Vagina (tissue), 2 donors: Measurements from ENCODE around the gene RTL1. TPM values are rescaled to one million over a fixed set of nuclear protein-coding genes. Genes with fewer than 3 reads are reported as not detected.
A peak's percentile ranks its signal among the peaks of the same experiment; 100 is the strongest.

Experiments
- DNase-seq, 2 donors: peaks; one replicate each; pipeline ENCODE4 v3.0.0-alpha.2; 2017; ENCODE audit errors: extremely low spot score in 2 of 2
- H3K27ac ChIP-seq: fragments of 200-600 bp; sonication (generic); one replicate; pipeline ENCODE4 v1.5.1; 2019
- H3K27me3 ChIP-seq: fragments of 200-600 bp; sonication (generic); one replicate; pipeline ENCODE4 v1.5.1; 2019
- H3K36me3 ChIP-seq, 2 donors: fragments of 200-600 bp; sonication (generic); one replicate each; pipeline ENCODE4 v1.5.1; 2017 to 2019
- H3K4me1 ChIP-seq: fragments of 200-600 bp; sonication (generic); one replicate; pipeline ENCODE4 v1.5.1; 2019
- H3K4me3 ChIP-seq, 2 donors: fragments of 200-600 bp; sonication (generic); 1 replicate in 1 of 2; 2 replicates in 1 of 2; pipeline ENCODE4 v1.5.1; 2016 to 2019
- H3K9me3 ChIP-seq: fragments of 200-600 bp; sonication (generic); one replicate; pipeline ENCODE4 v1.5.1; 2019
- POLR2A ChIP-seq, 2 donors: fragments of 450-650 bp; IDR thresholded peaks; one replicate each; pipeline ENCODE4 v1.6.1; 2017; ENCODE audit warnings: antibody characterized with exemption in 2 of 2, mild to moderate bottlenecking in 2 of 2, moderate library complexity in 2 of 2
- POLR2AphosphoS5 ChIP-seq, 2 donors: sonication (generic); formaldehyde crosslinking; IDR thresholded peaks; one replicate each; pipeline ENCODE4 v1.9.0; 2017; ENCODE audit warnings: antibody characterized with exemption in 2 of 2, mild to moderate bottlenecking in 2 of 2, low read depth in 1 of 2; ENCODE audit not compliant: insufficient read depth in 1 of 2
- intact Hi-C: fragments of 100-400 bp; cut with DNase I; formaldehyde crosslinking; loops from one replicate; pipeline ENCODE4 v1.15.1; 2023
- total RNA-seq: library from RNA; depleted of rRNA; stranded (reverse); fragments of >200 nt; gene quantifications from one replicate; pipeline ENCODE4 v1.2.3, GENCODE V29; 2016
- TF ChIP-seq, protein P1 (sequence below), 3 experiments: fragments of 450-650 bp in 2 of 3; fragments of 200-600 bp in 1 of 3; sonication (generic) in 1 of 3; IDR thresholded peaks; one replicate each; pipeline ENCODE4 v1.5.1; 2017 to 2019; ENCODE audit warnings: antibody characterized with exemption in 3 of 3, mild to moderate bottlenecking in 2 of 3, moderate library complexity in 2 of 3

The RTL1 gene
- total RNA-seq, 1 donor from 2014 or later, result not detected

DNA sequence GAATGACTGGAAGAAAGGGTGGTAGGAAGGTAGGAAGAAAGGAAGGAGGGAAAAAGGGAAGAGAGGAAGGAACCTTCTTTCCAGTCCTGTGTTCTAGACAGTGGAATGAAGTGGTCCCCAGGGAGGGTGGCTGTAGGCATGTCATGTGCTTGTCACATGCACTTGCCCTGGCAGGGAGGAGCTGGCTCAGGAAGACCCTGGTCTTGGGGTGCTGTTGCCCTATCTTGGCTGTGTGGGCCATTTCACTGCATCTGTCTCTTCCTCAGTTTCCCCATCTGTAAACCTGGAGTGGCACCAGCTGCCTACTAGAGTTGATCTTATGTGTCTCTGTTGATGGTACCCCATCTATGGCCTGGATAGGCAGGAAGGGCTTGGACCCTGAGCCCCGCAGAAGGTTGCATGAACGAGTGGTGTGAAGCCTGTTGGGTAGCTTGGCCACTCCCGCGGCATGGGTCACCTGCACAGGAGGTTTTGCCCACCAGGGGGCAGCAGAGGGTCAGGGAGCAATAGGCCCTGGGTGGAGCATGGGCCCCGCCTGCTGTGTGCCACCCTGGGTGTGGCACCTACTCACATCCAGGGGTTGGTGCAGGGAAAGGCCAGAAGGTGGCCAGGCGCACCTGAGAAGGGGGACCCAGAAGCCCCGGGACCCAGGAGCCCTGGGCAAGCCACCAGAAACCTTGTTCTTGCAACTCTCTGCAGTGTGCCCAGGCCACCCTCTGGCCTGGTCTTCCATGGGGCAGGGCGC, 52.5 kb downstream of the RTL1 start:
- Histone ChIP-seq H3K36me3 (no peaks in the 10 kb centered on the region), H3K4me3 (no peak overlapping the region), H3K9me3 (no peaks in the 10 kb centered on the region), H3K4me1 (peaks cover 18% of the 10 kb centered on the region), H3K27ac (peak overlapping the region; percentile 66), H3K27me3 (no peaks in the 10 kb centered on the region)
- no peak for DNase-seq
- no peak for TF ChIP-seq POLR2A (IDR thresholded peaks at IDR 0.05)
- TF ChIP-seq, protein P1, sequence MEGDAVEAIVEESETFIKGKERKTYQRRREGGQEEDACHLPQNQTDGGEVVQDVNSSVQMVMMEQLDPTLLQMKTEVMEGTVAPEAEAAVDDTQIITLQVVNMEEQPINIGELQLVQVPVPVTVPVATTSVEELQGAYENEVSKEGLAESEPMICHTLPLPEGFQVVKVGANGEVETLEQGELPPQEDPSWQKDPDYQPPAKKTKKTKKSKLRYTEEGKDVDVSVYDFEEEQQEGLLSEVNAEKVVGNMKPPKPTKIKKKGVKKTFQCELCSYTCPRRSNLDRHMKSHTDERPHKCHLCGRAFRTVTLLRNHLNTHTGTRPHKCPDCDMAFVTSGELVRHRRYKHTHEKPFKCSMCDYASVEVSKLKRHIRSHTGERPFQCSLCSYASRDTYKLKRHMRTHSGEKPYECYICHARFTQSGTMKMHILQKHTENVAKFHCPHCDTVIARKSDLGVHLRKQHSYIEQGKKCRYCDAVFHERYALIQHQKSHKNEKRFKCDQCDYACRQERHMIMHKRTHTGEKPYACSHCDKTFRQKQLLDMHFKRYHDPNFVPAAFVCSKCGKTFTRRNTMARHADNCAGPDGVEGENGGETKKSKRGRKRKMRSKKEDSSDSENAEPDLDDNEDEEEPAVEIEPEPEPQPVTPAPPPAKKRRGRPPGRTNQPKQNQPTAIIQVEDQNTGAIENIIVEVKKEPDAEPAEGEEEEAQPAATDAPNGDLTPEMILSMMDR (IDR thresholded peaks at IDR 0.05), result peak; percentile 19 to 53 (median 29)
- intact Hi-C loops, result loop anchor here (10.0 kb wide), 1 partner anchor 774 kb away; no protein-coding TSS in a partner anchor

DNA sequence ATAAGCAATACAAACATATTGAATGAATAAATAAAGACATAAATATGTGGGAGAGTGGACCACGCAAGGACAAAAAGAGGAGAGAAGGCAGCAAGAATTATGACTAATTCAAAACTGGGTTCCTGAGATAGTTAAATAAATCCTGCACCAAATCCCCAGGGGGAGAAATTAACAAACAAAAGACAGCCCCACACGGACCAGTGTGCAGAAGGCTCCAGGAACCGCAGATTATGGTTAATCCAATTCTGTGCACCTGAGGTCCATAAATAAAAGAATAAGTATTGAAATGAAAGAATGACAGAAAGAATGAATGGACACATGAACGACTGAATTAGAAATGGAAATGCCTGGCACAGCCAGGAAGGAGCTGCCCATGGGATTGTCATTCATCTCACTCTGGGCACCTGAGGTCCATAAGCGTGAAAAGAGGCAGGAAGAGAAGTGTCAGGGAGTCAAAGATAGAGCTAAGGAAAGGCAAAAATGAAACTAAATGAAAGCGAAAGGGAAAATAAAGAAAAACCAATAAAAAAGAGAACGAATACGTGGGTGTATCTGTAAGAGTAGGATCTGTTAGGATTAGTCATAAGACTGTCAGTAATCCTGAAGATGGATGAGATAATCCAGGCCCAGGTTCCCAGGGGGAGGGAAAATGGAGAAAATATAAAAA, 54.3 kb downstream of the RTL1 start:
- Histone ChIP-seq H3K4me1 (peaks cover 18% of the 10 kb centered on the region), H3K36me3 (no peaks in the 10 kb centered on the region), H3K27me3 (no peaks in the 10 kb centered on the region), H3K9me3 (no peaks in the 10 kb centered on the region), H3K27ac (peak overlapping the region; percentile 66), H3K4me3 (no peak overlapping the region)
- TF ChIP-seq POLR2A (IDR thresholded peaks at IDR 0.05) (no peak), POLR2AphosphoS5 (IDR thresholded peaks at IDR 0.05; ENCODE audit: insufficient read depth in 1 of 2, low read depth in 1 of 2) (peak in 1 of 2 donors; percentile 49)
- no peak for DNase-seq
- intact Hi-C loops, result loop anchor here (10.0 kb wide), 1 partner anchor 716 kb away; the partner anchor contains the start of gene DIO3

DNA sequence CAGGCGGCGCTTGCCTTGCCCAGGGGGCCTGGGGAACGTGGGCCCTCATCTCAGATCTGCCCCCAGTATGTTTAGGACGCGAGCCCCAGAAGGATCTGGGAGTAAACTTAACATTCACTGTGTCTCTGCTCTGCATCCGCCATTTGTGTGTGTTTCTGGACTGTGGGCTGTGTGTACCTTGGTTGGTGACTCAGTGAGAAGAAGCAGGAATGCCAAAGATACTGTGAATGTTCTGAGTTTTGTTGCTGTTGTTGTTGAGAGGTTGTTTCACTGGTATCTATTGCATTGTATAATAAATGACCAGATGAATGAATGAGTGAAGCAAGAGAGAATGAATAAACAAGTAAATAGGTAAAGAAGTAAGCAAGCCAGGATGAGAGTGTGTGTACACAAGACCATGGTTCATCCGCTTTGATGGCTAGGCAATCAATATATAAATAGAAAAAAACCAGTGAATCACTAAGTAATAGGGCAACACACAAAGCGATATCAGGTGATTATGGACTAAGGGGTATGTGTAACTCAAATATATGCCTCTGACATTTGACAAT, 57.1 kb downstream of the RTL1 start:
- intact Hi-C loops, result loop anchor here (10.0 kb wide), 1 partner anchor 718 kb away; the partner anchor contains the start of gene DIO3
- Histone ChIP-seq H3K27ac (no peak overlapping the region), H3K4me1 (peaks cover 23% of the 10 kb centered on the region), H3K9me3 (no peaks in the 10 kb centered on the region), H3K27me3 (no peaks in the 10 kb centered on the region), H3K4me3 (no peak overlapping the region), H3K36me3 (no peaks in the 10 kb centered on the region)
- TF ChIP-seq POLR2A (IDR thresholded peaks at IDR 0.05) (no peak), POLR2AphosphoS5 (IDR thresholded peaks at IDR 0.05; ENCODE audit: insufficient read depth in 1 of 2, low read depth in 1 of 2) (no peak)
- TF ChIP-seq, protein P1 (IDR thresholded peaks at IDR 0.05), result no peak
- no peak for DNase-seq

DNA sequence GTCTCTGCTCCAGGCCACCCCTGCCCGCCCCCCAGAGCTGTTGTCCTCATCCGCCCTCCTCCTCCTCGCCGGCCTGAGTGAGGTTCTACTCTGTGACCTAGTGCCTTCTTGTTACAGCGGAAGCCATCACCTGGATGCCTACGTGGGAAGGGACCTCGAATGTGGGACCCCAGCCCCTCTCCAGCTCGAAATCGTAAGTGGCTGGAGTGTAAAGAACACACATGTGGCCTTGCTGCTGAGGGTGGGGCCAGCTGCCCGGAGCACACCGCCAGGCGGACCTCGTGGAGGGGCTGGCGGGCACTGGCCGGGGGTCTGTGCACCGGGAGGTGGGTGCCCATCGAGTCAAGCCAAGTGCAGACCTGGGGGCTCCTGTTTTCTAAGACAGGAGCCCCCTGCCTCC, 58.2 kb downstream of the RTL1 start:
- Histone ChIP-seq H3K4me1 (peaks cover 18% of the 10 kb centered on the region), H3K27ac (no peak overlapping the region), H3K27me3 (no peaks in the 10 kb centered on the region), H3K4me3 (no peak overlapping the region), H3K9me3 (no peaks in the 10 kb centered on the region), H3K36me3 (no peaks in the 10 kb centered on the region)
- intact Hi-C loops, result loop anchor here (10.0 kb wide), 1 partner anchor 719 kb away; the partner anchor contains the start of gene DIO3
- no peak for TF ChIP-seq POLR2AphosphoS5 (IDR thresholded peaks at IDR 0.05; ENCODE audit: insufficient read depth in 1 of 2, low read depth in 1 of 2)
- TF ChIP-seq POLR2A (IDR thresholded peaks at IDR 0.05), result no peak
- TF ChIP-seq, protein P1 (IDR thresholded peaks at IDR 0.05), result no peak
- no peak for DNase-seq

DNA sequence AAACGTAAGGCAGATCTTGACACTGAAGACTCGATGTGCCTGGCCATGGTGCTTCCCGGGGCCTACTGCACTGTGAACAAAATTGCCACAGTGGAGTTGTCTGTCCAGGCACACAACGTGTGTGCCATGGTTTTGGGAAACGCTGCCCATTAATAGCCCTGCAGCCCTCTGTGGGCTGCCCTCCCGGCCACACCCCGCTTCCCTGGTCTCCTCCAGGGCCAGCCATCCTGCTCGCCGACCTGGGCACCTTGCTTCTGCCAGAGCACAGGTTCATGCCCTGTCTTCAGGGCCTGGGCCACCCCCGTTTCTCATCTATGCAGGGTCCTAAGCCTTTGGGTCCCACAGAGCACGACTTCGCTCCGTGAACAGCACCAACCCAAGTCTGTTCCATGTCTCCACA, 58.7 kb downstream of the RTL1 start:
- no peak overlapping the region for H3K4me3 ChIP-seq
- H3K9me3 ChIP-seq, result no peaks in the 10 kb centered on the region
- peaks cover 17% of the 10 kb centered on the region for H3K4me1 ChIP-seq
- no peaks in the 10 kb centered on the region for H3K27me3 ChIP-seq
- intact Hi-C loops, result loop anchor here (10.0 kb wide), 1 partner anchor 720 kb away; the partner anchor contains the start of gene DIO3
- no peaks in the 10 kb centered on the region for H3K36me3 ChIP-seq
- TF ChIP-seq, protein P1 (IDR thresholded peaks at IDR 0.05), result no peak
- DNase-seq, result no peak
- no peak overlapping the region for H3K27ac ChIP-seq
